C4-2B (cell line): ENCODE results near the gene ATG4B.
"Not testable (repeated sequence)": the region's sequence is repeated elsewhere in the genome, so short reads cannot be mapped to it uniquely, and the experiment has no call there.

Experiments
- ZFX ChIP-seq: fragments of 450-650 bp; IDR thresholded peaks from 2 replicates; pipeline ENCODE4 v1.6.1; 2017
- TF ChIP-seq, protein P1 (sequence below): fragments of 450-650 bp; conservative IDR thresholded peaks from 2 replicates; pipeline ENCODE4 v1.5.1; 2017; ENCODE audit warnings: mild to moderate bottlenecking

DNA sequence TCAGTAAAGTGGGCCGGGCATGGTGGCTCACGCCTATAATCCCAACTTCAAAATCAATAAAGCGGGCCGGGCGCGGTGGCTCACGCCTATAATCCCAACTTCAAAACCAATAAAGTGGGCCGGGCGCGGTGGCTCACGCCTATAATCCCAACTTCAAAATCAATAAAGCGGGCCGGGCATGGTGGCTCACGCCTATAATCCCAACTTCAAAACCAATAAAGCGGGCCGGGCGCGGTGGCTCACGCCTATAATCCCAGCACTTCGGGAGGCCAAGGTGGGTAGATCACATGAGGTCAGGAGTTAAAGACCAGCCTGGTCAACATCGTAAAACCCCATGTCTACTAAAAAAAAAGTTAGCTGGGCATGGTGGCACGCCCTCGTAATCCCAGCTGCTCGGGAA lies 25.2 kb downstream of the ATG4B start:
- TF ChIP-seq, protein P1, sequence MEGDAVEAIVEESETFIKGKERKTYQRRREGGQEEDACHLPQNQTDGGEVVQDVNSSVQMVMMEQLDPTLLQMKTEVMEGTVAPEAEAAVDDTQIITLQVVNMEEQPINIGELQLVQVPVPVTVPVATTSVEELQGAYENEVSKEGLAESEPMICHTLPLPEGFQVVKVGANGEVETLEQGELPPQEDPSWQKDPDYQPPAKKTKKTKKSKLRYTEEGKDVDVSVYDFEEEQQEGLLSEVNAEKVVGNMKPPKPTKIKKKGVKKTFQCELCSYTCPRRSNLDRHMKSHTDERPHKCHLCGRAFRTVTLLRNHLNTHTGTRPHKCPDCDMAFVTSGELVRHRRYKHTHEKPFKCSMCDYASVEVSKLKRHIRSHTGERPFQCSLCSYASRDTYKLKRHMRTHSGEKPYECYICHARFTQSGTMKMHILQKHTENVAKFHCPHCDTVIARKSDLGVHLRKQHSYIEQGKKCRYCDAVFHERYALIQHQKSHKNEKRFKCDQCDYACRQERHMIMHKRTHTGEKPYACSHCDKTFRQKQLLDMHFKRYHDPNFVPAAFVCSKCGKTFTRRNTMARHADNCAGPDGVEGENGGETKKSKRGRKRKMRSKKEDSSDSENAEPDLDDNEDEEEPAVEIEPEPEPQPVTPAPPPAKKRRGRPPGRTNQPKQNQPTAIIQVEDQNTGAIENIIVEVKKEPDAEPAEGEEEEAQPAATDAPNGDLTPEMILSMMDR: not testable (repeated sequence)
- TF ChIP-seq ZFX: not testable (repeated sequence)
